OCI-LY7 (cell line): ENCODE results near the gene AP3B2.

Experiments
- CTCF ChIP-seq: fragments of 200-600 bp; sonication (generic); conservative IDR thresholded peaks from 2 replicates; pipeline ENCODE4 v1.5.1; 2014; ENCODE audit warnings: mild to moderate bottlenecking, antibody characterized with exemption, low read length, moderate library complexity, mixed read lengths
- EZH2phosphoT487 ChIP-seq: fragments of 200-600 bp; sonication (generic); IDR thresholded peaks from 2 replicates; pipeline ENCODE4 v1.6.1; 2018; ENCODE audit warnings: low read depth, borderline replicate concordance, mild to moderate bottlenecking, mixed run types, antibody characterized with exemption, low read length, moderate library complexity, mixed read lengths

- TF ChIP-seq CTCF, result no peak
- TF ChIP-seq EZH2phosphoT487, result no peak
These were observed 21.0 kb downstream of the AP3B2 start for GRCh38 chr15:82688691-82689090.
